Liver (tissue), 9 donors: ENCODE data around the gene PPT1. TPM values are rescaled to one million over a fixed set of nuclear protein-coding genes. Genes with fewer than 3 reads are reported as not detected.

ENCODE experiments used
- DNase-seq: peaks from one replicate; pipeline ENCODE4 v3.0.0-alpha.2; 2017; ENCODE audit warnings: low spot score
- H3K27ac ChIP-seq, 2 donors: one replicate each; pipeline ENCODE4 v1.7.0; 2013; ENCODE audit warnings: inconsistent platforms in 2 of 2, low read length in 2 of 2, control low read depth in 1 of 2, low read depth in 1 of 2, mild to moderate bottlenecking in 1 of 2
- H3K27me3 ChIP-seq, 4 donors: one replicate each; pipeline versions ENCODE4 v1.6.1 to v1.7.0; 2013; ENCODE audit warnings: low read length in 3 of 4, inconsistent platforms in 1 of 4, mild to moderate bottlenecking in 1 of 4, moderate library complexity in 1 of 4; ENCODE audit not compliant: control insufficient read depth in 4 of 4, insufficient read depth in 4 of 4
- H3K36me3 ChIP-seq, 4 donors: one replicate each; pipeline versions ENCODE4 v1.6.1 to v1.7.0; 2013; ENCODE audit warnings: low read length in 3 of 4, mild to moderate bottlenecking in 3 of 4, low read depth in 1 of 4, moderate library complexity in 1 of 4; ENCODE audit not compliant: control insufficient read depth in 4 of 4, insufficient read depth in 3 of 4
- H3K4me1 ChIP-seq, 4 donors: one replicate each; pipeline versions ENCODE4 v1.6.1 to v1.7.0; 2013; ENCODE audit warnings: low read length in 3 of 4, mild to moderate bottlenecking in 3 of 4, moderate library complexity in 1 of 4; ENCODE audit not compliant: control insufficient read depth in 4 of 4, insufficient read depth in 4 of 4
- H3K4me3 ChIP-seq, 3 donors: one replicate each; pipeline versions ENCODE4 v1.6.1 to v1.7.0; 2013; ENCODE audit warnings: low read length in 3 of 3, control low read depth in 1 of 3, low read depth in 1 of 3, mild to moderate bottlenecking in 1 of 3
- H3K9ac ChIP-seq, 2 donors: one replicate each; pipeline ENCODE4 v1.7.0; 2013; ENCODE audit warnings: low read length in 2 of 2, mild to moderate bottlenecking in 2 of 2, moderate library complexity in 2 of 2, control low read depth in 1 of 2, low read depth in 1 of 2
- H3K9me3 ChIP-seq, 4 donors: one replicate each; pipeline versions ENCODE4 v1.6.1 to v1.7.0; 2013; ENCODE audit warnings: low read length in 3 of 4; ENCODE audit not compliant: control insufficient read depth in 4 of 4
- EGR1 ChIP-seq, 2 donors: IDR thresholded peaks; 2 replicates each; pipeline ENCODE4 v1.6.1; 2016 to 2018; ENCODE audit warnings: antibody characterized with exemption in 2 of 2, low read depth in 2 of 2
- FOXA1 ChIP-seq: IDR thresholded peaks from 2 replicates; pipeline ENCODE4 v1.6.1; 2016; ENCODE audit warnings: antibody characterized with exemption
- FOXA2 ChIP-seq: IDR thresholded peaks from 2 replicates; pipeline ENCODE4 v1.6.1; 2016; ENCODE audit warnings: antibody characterized with exemption
- GABPA ChIP-seq, 2 donors: IDR thresholded peaks in 1 of 2; conservative IDR thresholded peaks in 1 of 2; 2 replicates each; pipeline ENCODE4 v1.6.1; 2016; ENCODE audit warnings: antibody characterized with exemption in 2 of 2, mild to moderate bottlenecking in 1 of 2, moderate library complexity in 1 of 2
- HNF4A ChIP-seq, 2 donors: conservative IDR thresholded peaks; 2 replicates each; pipeline ENCODE4 v1.6.1; 2016; ENCODE audit warnings: antibody characterized with exemption in 2 of 2, mild to moderate bottlenecking in 2 of 2
- HNF4G ChIP-seq: IDR thresholded peaks from 2 replicates; pipeline ENCODE4 v1.6.1; 2016; ENCODE audit warnings: antibody characterized with exemption
- JUND ChIP-seq, 2 donors: IDR thresholded peaks; 2 replicates each; pipeline ENCODE4 v1.6.1; 2016; ENCODE audit warnings: antibody characterized with exemption in 2 of 2
- NR2F2 ChIP-seq: IDR thresholded peaks from 2 replicates; pipeline ENCODE4 v1.6.1; 2016; ENCODE audit warnings: antibody characterized with exemption
- RAD21 ChIP-seq, 2 donors: IDR thresholded peaks; 2 replicates each; pipeline ENCODE4 v1.6.1; 2016; ENCODE audit warnings: antibody characterized with exemption in 2 of 2, mild to moderate bottlenecking in 2 of 2
- RXRA ChIP-seq, 2 donors: IDR thresholded peaks; 2 replicates each; pipeline ENCODE4 v1.6.1; 2017 to 2018; ENCODE audit warnings: antibody characterized with exemption in 2 of 2, mild to moderate bottlenecking in 1 of 2
- SP1 ChIP-seq: IDR thresholded peaks from 2 replicates; pipeline ENCODE4 v1.6.1; 2018; ENCODE audit warnings: antibody characterized with exemption, mild to moderate bottlenecking
- TAF1 ChIP-seq: conservative IDR thresholded peaks from 2 replicates; pipeline ENCODE4 v1.6.1; 2016; ENCODE audit warnings: antibody characterized with exemption, mild to moderate bottlenecking
- YY1 ChIP-seq: IDR thresholded peaks from 2 replicates; pipeline ENCODE4 v1.6.1; 2016; ENCODE audit warnings: antibody characterized with exemption, mild to moderate bottlenecking
- WGBS: extraction: QIAGEN DNeasy Blood & Tissue Kit; methylation state at CpG from one replicate; pipeline ENCODE4 v1.1.7; 2013; 5-methylcytosine and 5-hydroxymethylcytosine counted together
- polyA plus RNA-seq, 2 donors: library from polyadenylated mRNA; stranded (reverse) in 1 of 2; unstranded in 1 of 2; fragments of 200-250 nt in 1 of 2; fragments of >200 nt in 1 of 2; fragmentation: Nextera tagmentation in 1 of 2; extraction: Ambion mirVana in 1 of 2; gene quantifications; one replicate each; pipeline versions ENCODE4 v1.2.1 to v1.2.3, GENCODE V29; 2013 to 2015
- total RNA-seq, 2 donors: library from RNA; depleted of rRNA; stranded (reverse); fragments of >200 nt; gene quantifications; one replicate each; pipeline ENCODE4 v1.2.3, GENCODE V29; 2014
- TF ChIP-seq, protein P1 (sequence below): IDR thresholded peaks from 2 replicates; pipeline ENCODE4 v1.6.1; 2016; ENCODE audit warnings: antibody characterized with exemption
- TF ChIP-seq, protein P2 (sequence below): IDR thresholded peaks from 2 replicates; pipeline ENCODE4 v1.6.1; 2016; ENCODE audit warnings: antibody characterized with exemption, mild to moderate bottlenecking
- TF ChIP-seq, protein P3 (sequence below): fragments of 150-350 bp; IDR thresholded peaks from 2 replicates; pipeline ENCODE4 v1.5.1; 2017; ENCODE audit warnings: improper control_type of control experiment, low read depth, low read length; ENCODE audit not compliant: missing input control
- TF ChIP-seq, protein P4 (sequence below): IDR thresholded peaks from 2 replicates; pipeline ENCODE4 v1.6.1; 2016; ENCODE audit warnings: antibody characterized with exemption
- TF ChIP-seq, protein P5 (sequence below): IDR thresholded peaks from 2 replicates; pipeline ENCODE4 v1.6.1; 2016; ENCODE audit warnings: antibody characterized with exemption
- donor health status: healthy.
- donor health status: healthy.
- donor health status: healthy.
- donor health status: healthy.
- donor health status: healthy.

Gene PPT1
- total and polyA plus RNA-seq, 4 donors = 15.4 to 46.8 (median 27.1) TPM

DNA sequence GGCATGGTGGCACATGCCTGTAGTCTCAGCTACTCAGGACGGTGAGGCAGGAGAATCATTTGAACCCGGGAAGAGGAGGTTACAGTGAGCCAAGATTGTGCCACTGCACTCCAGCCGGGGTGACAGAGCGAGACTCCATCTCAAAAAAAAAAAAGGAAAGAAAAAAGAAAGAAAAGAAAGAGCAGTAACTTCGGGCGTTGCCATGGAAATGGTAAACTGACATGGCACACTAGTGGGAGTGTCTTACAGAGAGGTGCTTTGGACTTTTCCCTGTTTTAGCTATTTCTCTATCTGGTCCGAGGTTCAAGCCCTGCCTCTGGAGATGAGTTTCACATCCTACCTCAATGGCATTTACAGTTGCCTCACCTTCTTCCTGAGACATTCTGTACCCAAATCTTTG, 23.1 kb upstream of the PPT1 start:
- H3K9ac ChIP-seq = no peak overlapping the region
- WGBS = 81% methylated on average over 7 of the region's 7 CpGs
- no peak overlapping the region for H3K27ac ChIP-seq
- no peak overlapping the region for H3K4me3 ChIP-seq
- TF ChIP-seq, protein P1, sequence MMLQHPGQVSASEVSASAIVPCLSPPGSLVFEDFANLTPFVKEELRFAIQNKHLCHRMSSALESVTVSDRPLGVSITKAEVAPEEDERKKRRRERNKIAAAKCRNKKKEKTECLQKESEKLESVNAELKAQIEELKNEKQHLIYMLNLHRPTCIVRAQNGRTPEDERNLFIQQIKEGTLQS = no peak
- TF ChIP-seq, protein P2, sequence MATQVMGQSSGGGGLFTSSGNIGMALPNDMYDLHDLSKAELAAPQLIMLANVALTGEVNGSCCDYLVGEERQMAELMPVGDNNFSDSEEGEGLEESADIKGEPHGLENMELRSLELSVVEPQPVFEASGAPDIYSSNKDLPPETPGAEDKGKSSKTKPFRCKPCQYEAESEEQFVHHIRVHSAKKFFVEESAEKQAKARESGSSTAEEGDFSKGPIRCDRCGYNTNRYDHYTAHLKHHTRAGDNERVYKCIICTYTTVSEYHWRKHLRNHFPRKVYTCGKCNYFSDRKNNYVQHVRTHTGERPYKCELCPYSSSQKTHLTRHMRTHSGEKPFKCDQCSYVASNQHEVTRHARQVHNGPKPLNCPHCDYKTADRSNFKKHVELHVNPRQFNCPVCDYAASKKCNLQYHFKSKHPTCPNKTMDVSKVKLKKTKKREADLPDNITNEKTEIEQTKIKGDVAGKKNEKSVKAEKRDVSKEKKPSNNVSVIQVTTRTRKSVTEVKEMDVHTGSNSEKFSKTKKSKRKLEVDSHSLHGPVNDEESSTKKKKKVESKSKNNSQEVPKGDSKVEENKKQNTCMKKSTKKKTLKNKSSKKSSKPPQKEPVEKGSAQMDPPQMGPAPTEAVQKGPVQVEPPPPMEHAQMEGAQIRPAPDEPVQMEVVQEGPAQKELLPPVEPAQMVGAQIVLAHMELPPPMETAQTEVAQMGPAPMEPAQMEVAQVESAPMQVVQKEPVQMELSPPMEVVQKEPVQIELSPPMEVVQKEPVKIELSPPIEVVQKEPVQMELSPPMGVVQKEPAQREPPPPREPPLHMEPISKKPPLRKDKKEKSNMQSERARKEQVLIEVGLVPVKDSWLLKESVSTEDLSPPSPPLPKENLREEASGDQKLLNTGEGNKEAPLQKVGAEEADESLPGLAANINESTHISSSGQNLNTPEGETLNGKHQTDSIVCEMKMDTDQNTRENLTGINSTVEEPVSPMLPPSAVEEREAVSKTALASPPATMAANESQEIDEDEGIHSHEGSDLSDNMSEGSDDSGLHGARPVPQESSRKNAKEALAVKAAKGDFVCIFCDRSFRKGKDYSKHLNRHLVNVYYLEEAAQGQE = no peak
- TF ChIP-seq JUND (IDR thresholded peaks at IDR 0.05) (no peak), EGR1 (IDR thresholded peaks at IDR 0.05; ENCODE audit: low read depth in 2 of 2) (no peak), NR2F2 (no peak), YY1 (no peak), RAD21 (IDR thresholded peaks at IDR 0.05) (no peak), HNF4G (no peak), RXRA (IDR thresholded peaks at IDR 0.05) (no peak), GABPA (IDR thresholded peaks at IDR 0.05 in 1 of 2, conservative IDR thresholded peaks at IDR 0.05 in 1 of 2) (no peak), FOXA2 (no peak), FOXA1 (no peak), SP1 (no peak), TAF1 (no peak), HNF4A (conservative IDR thresholded peaks at IDR 0.05) (no peak)
- TF ChIP-seq, protein P3, sequence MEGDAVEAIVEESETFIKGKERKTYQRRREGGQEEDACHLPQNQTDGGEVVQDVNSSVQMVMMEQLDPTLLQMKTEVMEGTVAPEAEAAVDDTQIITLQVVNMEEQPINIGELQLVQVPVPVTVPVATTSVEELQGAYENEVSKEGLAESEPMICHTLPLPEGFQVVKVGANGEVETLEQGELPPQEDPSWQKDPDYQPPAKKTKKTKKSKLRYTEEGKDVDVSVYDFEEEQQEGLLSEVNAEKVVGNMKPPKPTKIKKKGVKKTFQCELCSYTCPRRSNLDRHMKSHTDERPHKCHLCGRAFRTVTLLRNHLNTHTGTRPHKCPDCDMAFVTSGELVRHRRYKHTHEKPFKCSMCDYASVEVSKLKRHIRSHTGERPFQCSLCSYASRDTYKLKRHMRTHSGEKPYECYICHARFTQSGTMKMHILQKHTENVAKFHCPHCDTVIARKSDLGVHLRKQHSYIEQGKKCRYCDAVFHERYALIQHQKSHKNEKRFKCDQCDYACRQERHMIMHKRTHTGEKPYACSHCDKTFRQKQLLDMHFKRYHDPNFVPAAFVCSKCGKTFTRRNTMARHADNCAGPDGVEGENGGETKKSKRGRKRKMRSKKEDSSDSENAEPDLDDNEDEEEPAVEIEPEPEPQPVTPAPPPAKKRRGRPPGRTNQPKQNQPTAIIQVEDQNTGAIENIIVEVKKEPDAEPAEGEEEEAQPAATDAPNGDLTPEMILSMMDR = no peak
- TF ChIP-seq, protein P4, sequence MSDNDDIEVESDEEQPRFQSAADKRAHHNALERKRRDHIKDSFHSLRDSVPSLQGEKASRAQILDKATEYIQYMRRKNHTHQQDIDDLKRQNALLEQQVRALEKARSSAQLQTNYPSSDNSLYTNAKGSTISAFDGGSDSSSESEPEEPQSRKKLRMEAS = no peak
- TF ChIP-seq, protein P5, sequence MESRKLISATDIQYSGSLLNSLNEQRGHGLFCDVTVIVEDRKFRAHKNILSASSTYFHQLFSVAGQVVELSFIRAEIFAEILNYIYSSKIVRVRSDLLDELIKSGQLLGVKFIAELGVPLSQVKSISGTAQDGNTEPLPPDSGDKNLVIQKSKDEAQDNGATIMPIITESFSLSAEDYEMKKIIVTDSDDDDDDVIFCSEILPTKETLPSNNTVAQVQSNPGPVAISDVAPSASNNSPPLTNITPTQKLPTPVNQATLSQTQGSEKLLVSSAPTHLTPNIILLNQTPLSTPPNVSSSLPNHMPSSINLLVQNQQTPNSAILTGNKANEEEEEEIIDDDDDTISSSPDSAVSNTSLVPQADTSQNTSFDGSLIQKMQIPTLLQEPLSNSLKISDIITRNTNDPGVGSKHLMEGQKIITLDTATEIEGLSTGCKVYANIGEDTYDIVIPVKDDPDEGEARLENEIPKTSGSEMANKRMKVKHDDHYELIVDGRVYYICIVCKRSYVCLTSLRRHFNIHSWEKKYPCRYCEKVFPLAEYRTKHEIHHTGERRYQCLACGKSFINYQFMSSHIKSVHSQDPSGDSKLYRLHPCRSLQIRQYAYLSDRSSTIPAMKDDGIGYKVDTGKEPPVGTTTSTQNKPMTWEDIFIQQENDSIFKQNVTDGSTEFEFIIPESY = no peak
- H3K36me3 ChIP-seq = no peaks in the 10 kb centered on the region
- H3K4me1 ChIP-seq = no peaks in the 10 kb centered on the region
- H3K9me3 ChIP-seq = no peaks in the 10 kb centered on the region
- no peak for DNase-seq
- H3K27me3 ChIP-seq = no peaks in the 10 kb centered on the region

DNA sequence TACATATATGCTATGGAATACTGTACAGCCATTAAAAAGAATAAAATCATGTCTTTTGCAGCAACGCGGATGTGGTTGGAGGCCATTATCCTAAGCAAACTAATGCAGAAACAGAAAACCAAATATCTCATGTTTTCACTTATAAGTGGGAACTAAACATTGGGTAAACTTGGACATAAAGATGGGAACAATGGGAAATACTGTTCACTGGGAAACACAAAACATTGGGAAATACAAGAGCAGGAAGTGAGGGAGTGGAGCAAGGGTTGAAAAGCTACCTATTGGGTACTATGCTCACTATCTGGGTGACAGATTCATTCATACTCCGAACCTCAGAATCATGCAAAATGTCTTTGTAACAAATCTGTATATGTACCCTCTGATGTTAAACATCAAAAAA, 17.3 kb upstream of the PPT1 start:
- WGBS = 84% methylated on average over 3 of the region's 3 CpGs
- H3K9me3 ChIP-seq = peaks cover 0 to 6% (median 0%) of the 10 kb centered on the region in 4 donors

More for the DNA sequence above, 17.3 kb upstream of the PPT1 start:
- no peak for TF ChIP-seq SP1
- TF ChIP-seq, protein P5 = no peak
- TF ChIP-seq RAD21 (IDR thresholded peaks at IDR 0.05) = no peak
- no peak for TF ChIP-seq NR2F2
- TF ChIP-seq JUND (IDR thresholded peaks at IDR 0.05) = no peak
- TF ChIP-seq, protein P4 = no peak
- TF ChIP-seq TAF1 = no peak
- no peak for TF ChIP-seq RXRA (IDR thresholded peaks at IDR 0.05)
- no peak for TF ChIP-seq YY1
- TF ChIP-seq HNF4G = no peak
- no peak overlapping the region for H3K4me3 ChIP-seq
- H3K27ac ChIP-seq = no peak overlapping the region
- H3K4me1 ChIP-seq = no peaks in the 10 kb centered on the region
- no peaks in the 10 kb centered on the region for H3K36me3 ChIP-seq
- H3K27me3 ChIP-seq = no peaks in the 10 kb centered on the region
- H3K9ac ChIP-seq = no peak overlapping the region
- no peak for DNase-seq
